Lung (tissue), 12 donors: ENCODE data around the gene ASIC2. TPM values are rescaled to one million over a fixed set of nuclear protein-coding genes. Genes with fewer than 3 reads are reported as not detected.

ENCODE experiments used
- ATAC-seq: fragments of 200-7000 bp; cut with Tn5 transposase; one replicate; pipeline ENCODE4 v1.9.1; 2020; ENCODE audit warnings: moderate number of reproducible peaks; ENCODE audit not compliant: insufficient read depth, low FRiP score
- DNase-seq, 3 donors: peaks; one replicate each; pipeline ENCODE4 v3.0.0-alpha.2; 2013 to 2017
- H3K27ac ChIP-seq, 2 donors: one replicate each; pipeline ENCODE4 v1.5.1; 2013; ENCODE audit warnings: mild to moderate bottlenecking in 2 of 2, moderate library complexity in 2 of 2, control low read depth in 1 of 2, inconsistent platforms in 1 of 2, low read depth in 1 of 2, low read length in 1 of 2
- H3K27me3 ChIP-seq, 3 donors: one replicate each; pipeline ENCODE4 v1.5.1; 2013; ENCODE audit warnings: low read length in 2 of 3; ENCODE audit not compliant: control insufficient read depth in 3 of 3, insufficient read depth in 3 of 3
- H3K36me3 ChIP-seq, 4 donors: one replicate each; pipeline ENCODE4 v1.5.1; 2013; ENCODE audit warnings: low read length in 4 of 4, mild to moderate bottlenecking in 1 of 4, moderate library complexity in 1 of 4; ENCODE audit not compliant: control insufficient read depth in 4 of 4, insufficient read depth in 4 of 4
- H3K4me1 ChIP-seq, 5 donors: one replicate each; pipeline ENCODE4 v1.5.1; 2013; ENCODE audit warnings: low read length in 5 of 5, mild to moderate bottlenecking in 2 of 5, moderate library complexity in 1 of 5; ENCODE audit not compliant: control insufficient read depth in 5 of 5, insufficient read depth in 5 of 5
- H3K4me3 ChIP-seq: one replicate; pipeline ENCODE4 v1.5.1; 2013; ENCODE audit warnings: mild to moderate bottlenecking, control low read depth, moderate library complexity
- H3K9ac ChIP-seq, 2 donors: one replicate each; pipeline ENCODE4 v1.5.1; 2013; ENCODE audit warnings: low read length in 2 of 2, control low read depth in 1 of 2; ENCODE audit not compliant: insufficient read depth in 1 of 2
- H3K9me3 ChIP-seq, 4 donors: one replicate each; pipeline ENCODE4 v1.5.1; 2013; ENCODE audit warnings: low read length in 3 of 4, mild to moderate bottlenecking in 1 of 4, moderate library complexity in 1 of 4; ENCODE audit not compliant: control insufficient read depth in 4 of 4, insufficient read depth in 3 of 4
- WGBS, 2 donors: extraction: QIAGEN DNeasy Blood & Tissue Kit; methylation state at CpG; one replicate each; pipeline ENCODE4 v1.1.7; 2013; 5-methylcytosine and 5-hydroxymethylcytosine counted together
- polyA plus RNA-seq, 2 donors: library from polyadenylated mRNA; stranded (reverse); fragments of 200-250 nt; gene quantifications; one replicate each; pipeline ENCODE4 v1.2.1, GENCODE V29; 2013
- total RNA-seq, 2 donors: library from RNA; depleted of rRNA in 1 of 2; stranded (reverse); fragments of >200 nt in 1 of 2; gene quantifications; one replicate each; pipeline ENCODE4 v1.2.1, GENCODE V29; 2014 to 2021
- TF ChIP-seq, protein P1 (sequence below): IDR thresholded peaks from 2 replicates; pipeline ENCODE4 v1.5.1; 2012; ENCODE audit warnings: mild to moderate bottlenecking; ENCODE audit errors: control extremely low read depth, extremely low read depth
- donor health status: control.
- donor health status: control.
- donor health status: Bipolar disorder and iron deficiency.
- donor health status: healthy.
- donor health status: DM: yes; HTN: yes; CAD: no.

ASIC2 gene
- total and polyA plus RNA-seq, 4 donors = 0.03 to 0.28 (median 0.14) TPM; not detected in 1

DNA sequence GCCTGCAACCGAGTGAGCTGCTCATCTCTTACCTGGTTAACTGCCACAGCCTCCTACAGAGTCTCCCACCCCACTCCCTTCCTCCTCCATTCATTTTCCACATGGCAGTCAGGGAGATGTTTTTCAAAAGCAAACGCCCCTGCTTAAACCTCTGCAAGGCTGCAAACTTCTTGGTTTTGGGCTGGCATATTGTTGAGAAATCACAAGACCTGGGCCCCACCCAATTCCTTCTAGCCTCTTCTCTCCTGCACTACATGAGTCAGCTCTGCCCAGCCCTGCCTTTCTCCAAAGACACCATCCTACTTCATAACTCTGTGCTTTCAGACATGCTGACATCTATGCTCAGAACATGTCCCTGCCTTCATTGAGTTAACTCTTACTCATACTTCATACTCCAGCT lies 165.4 kb downstream of the ASIC2 start:
- WGBS, 2 donors = 50 to 65% methylated on average over 2 of the region's 2 CpGs
- H3K9ac ChIP-seq = no peak overlapping the region

DNA sequence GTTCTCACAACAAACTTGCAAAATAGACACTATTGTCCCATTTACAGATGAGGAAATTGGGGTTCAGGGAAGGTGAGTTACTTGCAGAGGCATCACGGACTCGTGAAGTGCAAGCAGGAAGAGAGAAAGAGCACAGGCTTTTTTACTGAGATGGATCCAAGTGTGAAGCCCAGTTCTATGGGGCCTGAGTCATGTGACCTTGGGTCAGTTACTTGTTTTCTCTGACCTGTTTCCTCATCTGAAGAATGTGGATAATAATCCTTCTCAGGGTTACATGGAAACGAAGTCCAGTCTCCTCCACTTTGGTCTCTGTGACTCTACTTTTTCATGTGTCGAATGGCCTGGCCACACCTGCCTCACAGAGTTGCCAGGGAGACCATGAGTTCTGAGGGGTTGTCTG lies 167.0 kb downstream of the ASIC2 start:
- H3K9me3 ChIP-seq = peaks cover 0 to 2% (median 0%) of the 10 kb centered on the region in 4 donors
- H3K4me3 ChIP-seq = no peak overlapping the region
- 80 to 81% methylated on average over 4 of the region's 4 CpGs for WGBS, 2 donors
- no peak for DNase-seq
- H3K36me3 ChIP-seq = no peaks in the 10 kb centered on the region
- H3K27me3 ChIP-seq = peaks cover 0 to 5% (median 0%) of the 10 kb centered on the region in 3 donors
- no peak overlapping the region for H3K9ac ChIP-seq
- H3K27ac ChIP-seq = no peak overlapping the region
- no peaks in the 10 kb centered on the region for H3K4me1 ChIP-seq
- TF ChIP-seq, protein P1, sequence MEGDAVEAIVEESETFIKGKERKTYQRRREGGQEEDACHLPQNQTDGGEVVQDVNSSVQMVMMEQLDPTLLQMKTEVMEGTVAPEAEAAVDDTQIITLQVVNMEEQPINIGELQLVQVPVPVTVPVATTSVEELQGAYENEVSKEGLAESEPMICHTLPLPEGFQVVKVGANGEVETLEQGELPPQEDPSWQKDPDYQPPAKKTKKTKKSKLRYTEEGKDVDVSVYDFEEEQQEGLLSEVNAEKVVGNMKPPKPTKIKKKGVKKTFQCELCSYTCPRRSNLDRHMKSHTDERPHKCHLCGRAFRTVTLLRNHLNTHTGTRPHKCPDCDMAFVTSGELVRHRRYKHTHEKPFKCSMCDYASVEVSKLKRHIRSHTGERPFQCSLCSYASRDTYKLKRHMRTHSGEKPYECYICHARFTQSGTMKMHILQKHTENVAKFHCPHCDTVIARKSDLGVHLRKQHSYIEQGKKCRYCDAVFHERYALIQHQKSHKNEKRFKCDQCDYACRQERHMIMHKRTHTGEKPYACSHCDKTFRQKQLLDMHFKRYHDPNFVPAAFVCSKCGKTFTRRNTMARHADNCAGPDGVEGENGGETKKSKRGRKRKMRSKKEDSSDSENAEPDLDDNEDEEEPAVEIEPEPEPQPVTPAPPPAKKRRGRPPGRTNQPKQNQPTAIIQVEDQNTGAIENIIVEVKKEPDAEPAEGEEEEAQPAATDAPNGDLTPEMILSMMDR = no peak
- no peak for ATAC-seq

More for the DNA sequence above, 165.4 kb downstream of the ASIC2 start:
- no peaks in the 10 kb centered on the region for H3K4me1 ChIP-seq
- no peaks in the 10 kb centered on the region for H3K36me3 ChIP-seq
- no peak for ATAC-seq
- H3K27me3 ChIP-seq = peaks cover 0 to 9% (median 2%) of the 10 kb centered on the region in 3 donors
- H3K9me3 ChIP-seq = no peaks in the 10 kb centered on the region
- DNase-seq = no peak
- H3K4me3 ChIP-seq = no peak overlapping the region
- TF ChIP-seq, protein P1 = no peak
- no peak overlapping the region for H3K27ac ChIP-seq

DNA sequence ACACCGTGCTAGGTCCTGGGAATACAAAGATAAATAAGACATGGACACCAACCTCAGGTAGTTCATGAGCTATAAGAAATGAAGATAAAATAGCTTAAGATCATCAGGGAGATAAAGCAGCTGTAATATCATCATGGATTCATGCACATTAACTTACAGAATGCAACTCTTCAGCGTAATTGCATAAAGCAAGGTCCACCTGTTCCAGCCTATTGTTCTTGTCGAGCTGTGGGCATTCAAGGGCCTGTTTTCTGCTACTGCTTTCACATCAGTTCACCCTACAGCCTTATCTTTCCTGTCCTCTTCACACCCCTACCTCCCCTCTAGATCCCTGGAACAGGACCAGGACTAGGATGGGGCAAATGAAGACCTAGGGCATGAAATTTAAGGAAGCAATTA lies 167.5 kb downstream of the ASIC2 start:
- no peaks in the 10 kb centered on the region for H3K36me3 ChIP-seq
- peaks cover 0 to 7% (median 0%) of the 10 kb centered on the region in 3 donors for H3K27me3 ChIP-seq
- peaks cover 0 to 2% (median 0%) of the 10 kb centered on the region in 4 donors for H3K9me3 ChIP-seq
- ATAC-seq = no peak
- no peak overlapping the region for H3K27ac ChIP-seq
- peaks cover 0 to 1% (median 0%) of the 10 kb centered on the region in 5 donors for H3K4me1 ChIP-seq
- no peak for DNase-seq
- WGBS, 2 donors = 74 to 90% methylated on average over 3 of the region's 3 CpGs
- no peak overlapping the region for H3K4me3 ChIP-seq
- H3K9ac ChIP-seq = no peak overlapping the region
- TF ChIP-seq, protein P1 = no peak

- Histone ChIP-seq H3K9me3 (peaks cover 0 to 2% (median 0%) of the 10 kb centered on the region in 4 donors), H3K9ac (no peak overlapping the region), H3K4me1 (peaks cover 0 to 7% (median 0%) of the 10 kb centered on the region in 5 donors), H3K4me3 (no peak overlapping the region), H3K36me3 (no peaks in the 10 kb centered on the region), H3K27ac (no peak overlapping the region), H3K27me3 (peaks cover 0 to 7% (median 5%) of the 10 kb centered on the region in 3 donors)
- TF ChIP-seq, protein P1 = no peak
- ATAC-seq (no peak), DNase-seq (no peak)
- WGBS, 2 donors = 59 to 67% methylated on average over 3 of the region's 3 CpGs
Observed at GRCh38 chr17:33124871-33125551, 168.1 kb downstream of the ASIC2 start.
